ENCODE measurements around the gene AGBL5. TPM values are rescaled to one million over a fixed set of nuclear protein-coding genes. Genes with fewer than 3 reads are reported as not detected.

AGBL5 gene
- total and polyA plus RNA-seq, 2 of the 13 experiments (the other 11 are each of a cell fraction or from before 2014, with no cell fraction given), result 55.9 to 73.3 TPM

GRCh38 chr2:27085673-27086089 is 34.2 kb downstream of the AGBL5 start (continued):
- TF ChIP-seq ZNF639 (CRISPR knock-in tag; conservative IDR thresholded peaks at IDR 0.05), result no peak
- no peak; the same call in 1 of the 2 replicates for TF ChIP-seq ZFP91 (CRISPR knock-in tag; IDR thresholded peaks at IDR 0.05; ENCODE audit: borderline replicate concordance)
- no peak for TF ChIP-seq ZNF441 (CRISPR knock-in tag; IDR thresholded peaks at IDR 0.05; ENCODE audit: borderline replicate concordance)
- no peak for TF ChIP-seq ZBTB2 (CRISPR knock-in tag; IDR thresholded peaks at IDR 0.05; ENCODE audit: low read depth)
- no peak for TF ChIP-seq FOXP1 (IDR thresholded peaks at IDR 0.05)
- no peak for TF ChIP-seq FOXP1 (CRISPR knock-in tag; IDR thresholded peaks at IDR 0.05)
- TF ChIP-seq GLI4 (CRISPR knock-in tag; IDR thresholded peaks at IDR 0.05; ENCODE audit: borderline replicate concordance), result no peak
- no peak for TF ChIP-seq MTF1 (CRISPR knock-in tag; IDR thresholded peaks at IDR 0.05)
- TF ChIP-seq PRPF4 (IDR thresholded peaks at IDR 0.05; ENCODE audit: low read depth, low read length, poor library complexity, severe bottlenecking), result peak; percentile 55
- no peak for TF ChIP-seq DBP (CRISPR knock-in tag; IDR thresholded peaks at IDR 0.05; ENCODE audit: not compliant biosample characterization)
- TF ChIP-seq ZNF878 (CRISPR knock-in tag; IDR thresholded peaks at IDR 0.05), result no peak
- TF ChIP-seq TOPORS (CRISPR knock-in tag; IDR thresholded peaks at IDR 0.05), result no peak
- TF ChIP-seq ZNF709 (CRISPR knock-in tag; IDR thresholded peaks at IDR 0.05), result peak; percentile 58; the same call in 1 of the 2 replicates
- TF ChIP-seq ZNF296 (CRISPR knock-in tag; conservative IDR thresholded peaks at IDR 0.05), result no peak
- no peak for TF ChIP-seq DR1 (CRISPR knock-in tag; IDR thresholded peaks at IDR 0.05)
- TF ChIP-seq HIC2 (CRISPR knock-in tag; IDR thresholded peaks at IDR 0.05; ENCODE audit: low read depth), result peak; percentile 31; the same call in 1 of the 2 replicates
- TF ChIP-seq NONO (IDR thresholded peaks at IDR 0.05), result no peak
- TF ChIP-seq NONO (CRISPR knock-in tag; conservative IDR thresholded peaks at IDR 0.05), result no peak
- no peak for TF ChIP-seq GMEB2 (CRISPR knock-in tag; IDR thresholded peaks at IDR 0.05; ENCODE audit: low read depth)
- TF ChIP-seq ZNF784 (CRISPR knock-in tag; IDR thresholded peaks at IDR 0.05; ENCODE audit: borderline replicate concordance), result no peak
- TF ChIP-seq JUNB (CRISPR knock-in tag; IDR thresholded peaks at IDR 0.05; ENCODE audit: borderline replicate concordance), result no peak

Data from HepG2 (cell line).